Fibroblast of villous mesenchyme (primary cell): Measurements from ENCODE around the gene INTS4. TPM values are rescaled to one million over a fixed set of nuclear protein-coding genes. Genes with fewer than 3 reads are reported as not detected.

Experiments
- DNase-seq: peaks from one replicate; pipeline ENCODE4 v3.0.0-alpha.2; 2010; ENCODE audit warnings: low read depth
- H3K4me3 ChIP-seq: 2 replicates; pipeline ENCODE4 v1.5.1; 2011; ENCODE audit warnings: low read depth, mild to moderate bottlenecking, low read length
- CTCF ChIP-seq: IDR thresholded peaks from 2 replicates; pipeline ENCODE4 v1.5.1; 2012; ENCODE audit warnings: low read depth, mild to moderate bottlenecking, low read length; ENCODE audit not compliant: insufficient read depth
- total RNA-seq: library from RNA; depleted of rRNA; stranded (reverse); fragments of >200 nt; gene quantifications from 2 replicates; pipeline ENCODE4 v1.2.3, GENCODE V29; 2012

The INTS4 gene
- total RNA-seq, 1 donor, result 37.1 TPM

- no peak for DNase-seq
- H3K4me3 ChIP-seq, result no peak overlapping the region
- no peak for TF ChIP-seq CTCF
Measured at GRCh38 chr11:78038697-78039313, 44.3 kb upstream of the INTS4 start.

- DNase-seq, result no peak
- no peak for TF ChIP-seq CTCF
- H3K4me3 ChIP-seq, result no peak overlapping the region
Measured at GRCh38 chr11:78037825-78038620, 43.6 kb upstream of the INTS4 start.

GRCh38 chr11:78037056-78037455 is 42.6 kb upstream of the INTS4 start:
- DNase-seq, result no peak
- no peak overlapping the region for H3K4me3 ChIP-seq
- no peak for TF ChIP-seq CTCF

GRCh38 chr11:78036313-78036712 is 41.8 kb upstream of the INTS4 start:
- no peak for DNase-seq
- TF ChIP-seq CTCF, result no peak
- H3K4me3 ChIP-seq, result no peak overlapping the region

GRCh38 chr11:78034623-78035022 is 40.2 kb upstream of the INTS4 start:
- no peak for TF ChIP-seq CTCF

GRCh38 chr11:78033040-78033439 is 38.6 kb upstream of the INTS4 start:
- DNase-seq, result no peak
- no peak for TF ChIP-seq CTCF

More at GRCh38 chr11:78034623-78035022, 40.2 kb upstream of the INTS4 start:
- no peak overlapping the region for H3K4me3 ChIP-seq
- DNase-seq, result no peak

More at GRCh38 chr11:78033040-78033439, 38.6 kb upstream of the INTS4 start:
- no peak overlapping the region for H3K4me3 ChIP-seq
